Measurements from ENCODE around the gene GALK1.

DNA sequence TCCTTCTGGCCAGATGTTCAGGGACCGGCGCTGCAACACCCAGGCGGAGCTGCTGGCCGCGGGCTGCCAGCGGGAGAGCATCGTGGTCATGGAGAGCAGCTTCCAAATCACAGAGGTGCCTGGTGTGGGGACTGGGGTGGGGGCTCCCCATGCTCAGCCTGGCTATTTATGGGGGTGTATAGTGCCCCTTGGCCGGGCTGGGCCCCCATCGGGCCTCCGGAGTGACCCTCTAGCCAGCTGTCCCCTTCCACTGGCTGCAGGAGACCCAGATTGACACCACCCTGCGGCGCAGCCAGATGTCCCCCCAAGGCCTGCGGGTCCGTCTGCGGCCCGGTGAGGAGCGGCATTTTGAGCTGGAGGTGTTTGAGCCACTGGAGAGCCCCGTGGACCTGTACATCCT is 37.6 kb downstream of the GALK1 start:
- TF ChIP-seq, protein P1, sequence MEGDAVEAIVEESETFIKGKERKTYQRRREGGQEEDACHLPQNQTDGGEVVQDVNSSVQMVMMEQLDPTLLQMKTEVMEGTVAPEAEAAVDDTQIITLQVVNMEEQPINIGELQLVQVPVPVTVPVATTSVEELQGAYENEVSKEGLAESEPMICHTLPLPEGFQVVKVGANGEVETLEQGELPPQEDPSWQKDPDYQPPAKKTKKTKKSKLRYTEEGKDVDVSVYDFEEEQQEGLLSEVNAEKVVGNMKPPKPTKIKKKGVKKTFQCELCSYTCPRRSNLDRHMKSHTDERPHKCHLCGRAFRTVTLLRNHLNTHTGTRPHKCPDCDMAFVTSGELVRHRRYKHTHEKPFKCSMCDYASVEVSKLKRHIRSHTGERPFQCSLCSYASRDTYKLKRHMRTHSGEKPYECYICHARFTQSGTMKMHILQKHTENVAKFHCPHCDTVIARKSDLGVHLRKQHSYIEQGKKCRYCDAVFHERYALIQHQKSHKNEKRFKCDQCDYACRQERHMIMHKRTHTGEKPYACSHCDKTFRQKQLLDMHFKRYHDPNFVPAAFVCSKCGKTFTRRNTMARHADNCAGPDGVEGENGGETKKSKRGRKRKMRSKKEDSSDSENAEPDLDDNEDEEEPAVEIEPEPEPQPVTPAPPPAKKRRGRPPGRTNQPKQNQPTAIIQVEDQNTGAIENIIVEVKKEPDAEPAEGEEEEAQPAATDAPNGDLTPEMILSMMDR (IDR thresholded peaks at IDR 0.05 in 4 of 5, conservative IDR thresholded peaks at IDR 0.05 in 1 of 5), result no peak
- TF ChIP-seq POLR2A (IDR thresholded peaks at IDR 0.05), result no peak

All from gastrocnemius medialis (tissue), 4 donors.